Fibroblast of peridontal ligament (primary cell): Measurements from ENCODE around the gene SMIM10L2A.
"Not testable (repeated sequence)": the region's sequence is repeated elsewhere in the genome, so short reads cannot be mapped to it uniquely, and the experiment has no call there.

Experiments
- DNase-seq: peaks from one replicate; pipeline ENCODE4 v3.0.0-alpha.2; 2010; ENCODE audit errors: extremely low read depth

The SMIM10L2A gene

DNA sequence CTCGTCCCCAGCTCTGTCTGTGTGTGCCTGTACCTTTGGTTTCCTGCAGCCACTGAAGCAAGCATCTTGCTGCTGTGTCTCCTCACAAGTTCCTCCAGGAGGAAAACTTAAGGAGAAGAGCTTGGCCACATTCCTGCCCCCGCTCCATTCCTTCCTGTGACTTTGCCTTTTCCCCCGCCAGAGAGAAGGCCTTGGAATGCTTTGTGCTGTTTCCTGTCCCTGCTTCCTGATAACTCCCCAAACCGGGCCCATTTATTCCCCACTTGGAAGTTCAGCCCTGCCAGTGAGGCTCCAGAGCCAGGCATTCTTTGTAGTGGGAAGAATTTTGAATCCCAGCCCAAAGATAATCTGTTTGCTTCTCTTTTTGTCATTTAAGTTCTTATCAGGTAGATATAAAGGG is 33.1 kb downstream of the SMIM10L2A start:
- DNase-seq: no peak

DNA sequence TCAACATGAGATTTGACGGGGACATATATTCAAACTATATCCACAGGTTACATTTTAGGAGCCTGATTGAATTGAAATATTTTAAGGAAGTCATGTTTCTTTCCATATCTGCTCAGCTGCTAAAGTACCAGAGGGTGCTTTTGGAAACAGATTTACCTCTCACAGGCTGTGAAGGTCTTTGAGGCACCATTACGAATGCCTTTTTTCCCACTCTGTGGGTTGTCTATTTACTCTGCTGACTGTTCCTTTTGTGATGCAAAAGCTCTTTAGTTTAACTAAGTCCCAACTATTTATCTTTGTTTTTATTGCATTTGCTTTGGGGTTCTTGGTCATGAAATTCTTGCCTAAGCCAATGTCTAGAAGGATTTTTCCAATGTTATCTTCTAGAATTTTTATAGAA is 40.0 kb downstream of the SMIM10L2A start:
- not testable (repeated sequence) for DNase-seq

GRCh38 chrX:135463937-135464336 is 42.2 kb downstream of the SMIM10L2A start:
- DNase-seq: no peak

- DNase-seq: no peak
These were observed 54.6 kb downstream of the SMIM10L2A start for GRCh38 chrX:135476378-135476777.

GRCh38 chrX:135477576-135477975 is 55.8 kb downstream of the SMIM10L2A start:
- peak; percentile 59 for DNase-seq
